H1 (cell line): ENCODE results near the gene EML1. TPM values are rescaled to one million over a fixed set of nuclear protein-coding genes. Genes with fewer than 3 reads are reported as not detected.
A peak's percentile ranks its signal among the peaks of the same experiment; 100 is the strongest.

Experiments
- CTCF ChIA-PET: fragments of 300-600 bp; sonication (Branson Sonifier 250); formaldehyde crosslinking; loops from one replicate; lab custom pipeline; 2021; ENCODE audit not compliant: partially characterized antibody; lab: Charles Lee
- POLR2A ChIA-PET: fragments of 300-600 bp; sonication (Branson Sonifier 250); formaldehyde crosslinking; loops from one replicate; lab custom pipeline; 2021; ENCODE audit warnings: inconsistent platforms; ENCODE audit not compliant: partially characterized antibody; lab: Charles Lee
- DNase-seq, 2 experiments: peaks; one replicate each; pipeline versions ENCODE4 v3.0.0 to v3.0.0-alpha.2; 2010 to 2022; ENCODE audit warnings: low spot score in 2 of 2, low read depth in 1 of 2, mixed read lengths in 1 of 2
- FAIRE-seq: peaks from 2 replicates; lab custom pipeline; 2011; peaks lifted over from hg19 to GRCh38; lab: Jason Lieb, UNC
- H2AFZ ChIP-seq: 2 replicates; pipeline ENCODE4 v1.8.1; 2012; ENCODE audit warnings: low read length, inconsistent platforms
- H2AK5ac ChIP-seq: 2 replicates; pipeline ENCODE4 v1.6.1; 2013; ENCODE audit warnings: low read depth, low read length
- H2BK120ac ChIP-seq: replicated peaks from 2 replicates; pipeline ENCODE3; 2013; ENCODE audit warnings: low read depth, low read length, inconsistent platforms
- H2BK12ac ChIP-seq: 2 replicates; pipeline ENCODE4 v1.6.1; 2013; ENCODE audit warnings: low read depth, low read length
- H2BK15ac ChIP-seq: 2 replicates; pipeline ENCODE4 v1.6.1; 2013; ENCODE audit warnings: low read length
- H2BK20ac ChIP-seq: 2 replicates; pipeline ENCODE4 v1.6.1; 2013; ENCODE audit warnings: low read length
- H2BK5ac ChIP-seq: 2 replicates; pipeline ENCODE4 v1.6.1; 2013; ENCODE audit warnings: low read depth, low read length
- H3K14ac ChIP-seq: 2 replicates; pipeline ENCODE4 v1.6.1; 2013; ENCODE audit warnings: inconsistent platforms; ENCODE audit not compliant: insufficient read length
- H3K18ac ChIP-seq: 2 replicates; pipeline ENCODE4 v1.6.1; 2013; ENCODE audit warnings: low read length; ENCODE audit errors: extremely low read depth
- H3K23ac ChIP-seq: 2 replicates; pipeline ENCODE4 v1.6.1; 2013; ENCODE audit warnings: inconsistent platforms; ENCODE audit not compliant: insufficient read length
- H3K23me2 ChIP-seq: 2 replicates; pipeline ENCODE4 v1.6.1; 2013; ENCODE audit warnings: low read depth, low read length
- H3K27ac ChIP-seq: 2 replicates; pipeline ENCODE4 v1.6.1; 2011; ENCODE audit warnings: low read depth, low read length, inconsistent platforms
- H3K27me3 ChIP-seq, 4 experiments: replicated peaks in 1 of 4; 1 replicate in 1 of 4; 2 replicates in 3 of 4; pipeline versions ENCODE4 v1.6.1 to v1.8.1; 2011 to 2013; ENCODE audit warnings: low read length in 3 of 4, mild to moderate bottlenecking in 3 of 4, inconsistent platforms in 2 of 4, mixed read lengths in 2 of 4, moderate library complexity in 1 of 4; ENCODE audit not compliant: control insufficient read depth in 3 of 4, insufficient read depth in 3 of 4; ENCODE audit errors: extremely low read depth in 1 of 4
- H3K36me3 ChIP-seq, 4 experiments: 2 replicates each; pipeline versions ENCODE4 v1.6.1 to v1.8.1; 2011 to 2013; ENCODE audit warnings: mild to moderate bottlenecking in 4 of 4, low read length in 3 of 4, moderate library complexity in 2 of 4, control low read depth in 1 of 4, inconsistent platforms in 1 of 4; ENCODE audit not compliant: insufficient read depth in 4 of 4, control insufficient read depth in 2 of 4
- H3K4ac ChIP-seq: replicated peaks from 2 replicates; pipeline ENCODE3; 2013; ENCODE audit warnings: low read length, low read depth, mixed read lengths, inconsistent platforms; ENCODE audit not compliant: insufficient read length
- H3K4me1 ChIP-seq, 4 experiments: replicated peaks in 1 of 4; 1 replicate in 1 of 4; 2 replicates in 3 of 4; pipeline versions ENCODE4 v1.6.1 to v1.8.1; 2011 to 2013; ENCODE audit warnings: low read length in 3 of 4, inconsistent platforms in 2 of 4, mixed read lengths in 1 of 4; ENCODE audit not compliant: insufficient read depth in 4 of 4, control insufficient read depth in 3 of 4
- H3K4me2 ChIP-seq, 2 experiments: 2 replicates each; pipeline versions ENCODE4 v1.6.1 to v1.8.1; 2011 to 2013; ENCODE audit warnings: low read depth in 2 of 2, low read length in 2 of 2, control low read depth in 1 of 2, inconsistent platforms in 1 of 2, mild to moderate bottlenecking in 1 of 2; ENCODE audit not compliant: insufficient read depth in 1 of 2
- H3K4me3 ChIP-seq, 4 experiments: fragments of 200-600, 300-600 bp in 1 of 4; sonication (generic), shearing (Covaris generic), sonication (Bioruptor Twin) in 1 of 4; 2 replicates each; pipeline versions ENCODE4 v1.5.1 to v1.8.1; 2011 to 2016; ENCODE audit warnings: low read length in 4 of 4, low read depth in 3 of 4, control low read depth in 2 of 4, inconsistent platforms in 2 of 4, mild to moderate bottlenecking in 2 of 4, mixed read lengths in 1 of 4, moderate library complexity in 1 of 4; ENCODE audit not compliant: insufficient read depth in 2 of 4; ENCODE audit errors: extremely low read depth in 1 of 4
- H3K56ac ChIP-seq: replicated peaks from 2 replicates; pipeline ENCODE3; 2013; ENCODE audit warnings: low read depth, mild to moderate bottlenecking, mixed read lengths, low read length, inconsistent platforms; ENCODE audit not compliant: insufficient read length
- H3K79me1 ChIP-seq: 2 replicates; pipeline ENCODE4 v1.6.1; 2013; ENCODE audit warnings: low read depth, low read length, control low read depth
- H3K79me2 ChIP-seq, 2 experiments: 2 replicates each; pipeline versions ENCODE4 v1.6.1 to v1.8.1; 2012 to 2013; ENCODE audit warnings: low read length in 2 of 2, mild to moderate bottlenecking in 2 of 2, inconsistent platforms in 1 of 2; ENCODE audit not compliant: insufficient read depth in 2 of 2, control insufficient read depth in 1 of 2
- H3K9ac ChIP-seq, 4 experiments: replicated peaks in 1 of 4; 1 replicate in 1 of 4; 2 replicates in 3 of 4; pipeline versions ENCODE4 v1.6.1 to v1.8.1; 2011 to 2013; ENCODE audit warnings: low read depth in 3 of 4, low read length in 3 of 4, control low read depth in 2 of 4, mild to moderate bottlenecking in 2 of 4, moderate library complexity in 2 of 4, inconsistent platforms in 1 of 4; ENCODE audit errors: extremely low read depth in 1 of 4
- H3K9me3 ChIP-seq, 2 experiments: 2 replicates each; pipeline versions ENCODE4 v1.6.1 to v1.8.1; 2012 to 2013; ENCODE audit warnings: mild to moderate bottlenecking in 2 of 2, moderate library complexity in 2 of 2, control low read depth in 1 of 2, inconsistent platforms in 1 of 2, low read depth in 1 of 2, low read length in 1 of 2, mixed read lengths in 1 of 2; ENCODE audit not compliant: insufficient read depth in 2 of 2
- H4K20me1 ChIP-seq, 2 experiments: replicated peaks in 1 of 2; 2 replicates each; pipeline versions ENCODE3 to v1.8.1; 2011 to 2013; ENCODE audit warnings: inconsistent platforms in 2 of 2, low read length in 2 of 2, mild to moderate bottlenecking in 1 of 2; ENCODE audit not compliant: insufficient read depth in 2 of 2, control insufficient read depth in 1 of 2
- H4K5ac ChIP-seq: 2 replicates; pipeline ENCODE4 v1.6.1; 2013; ENCODE audit warnings: low read length, low read depth, mixed read lengths, inconsistent platforms; ENCODE audit not compliant: insufficient read length
- H4K8ac ChIP-seq: 2 replicates; pipeline ENCODE4 v1.8.0; 2013; ENCODE audit warnings: mild to moderate bottlenecking, moderate library complexity, low read length, inconsistent platforms; ENCODE audit not compliant: insufficient read depth; ENCODE audit errors: extremely low read depth
- H4K91ac ChIP-seq: replicated peaks from 2 replicates; pipeline ENCODE3; 2013; ENCODE audit warnings: low read length, mixed read lengths, inconsistent platforms; ENCODE audit not compliant: insufficient read length
- ATF3 ChIP-seq: IDR thresholded peaks from 2 replicates; pipeline ENCODE4 v1.6.1; 2011; ENCODE audit warnings: low read depth, mild to moderate bottlenecking, low read length; ENCODE audit not compliant: insufficient read depth
- BRCA1 ChIP-seq: IDR thresholded peaks from 2 replicates; pipeline ENCODE4 v1.6.1; 2012; ENCODE audit warnings: low read depth, low read length, improper control_type of control experiment
- CEBPB ChIP-seq: IDR thresholded peaks from 2 replicates; pipeline ENCODE4 v1.6.1; 2012; ENCODE audit warnings: low read depth, low read length
- CREB1 ChIP-seq: IDR thresholded peaks from 2 replicates; pipeline ENCODE4 v1.6.1; 2012; ENCODE audit warnings: inconsistent platforms
- HDAC2 ChIP-seq, 2 experiments: fragments of 300-600 bp in 1 of 2; sonication (generic) in 1 of 2; IDR thresholded peaks; 2 replicates each; pipeline ENCODE4 v1.6.1; 2011 to 2012; ENCODE audit warnings: low read depth in 2 of 2, low read length in 2 of 2, mild to moderate bottlenecking in 2 of 2, moderate library complexity in 2 of 2, borderline replicate concordance in 1 of 2, inconsistent platforms in 1 of 2
- MAX ChIP-seq: IDR thresholded peaks from 2 replicates; pipeline ENCODE4 v1.6.1; 2012; ENCODE audit warnings: inconsistent platforms
- POLR2AphosphoS5 ChIP-seq: IDR thresholded peaks from 2 replicates; pipeline ENCODE4 v1.6.1; 2011; ENCODE audit warnings: low read depth, low read length
- SIX5 ChIP-seq: IDR thresholded peaks from 2 replicates; pipeline ENCODE4 v1.6.1; 2011; ENCODE audit warnings: mild to moderate bottlenecking, low read depth, low read length
- SP2 ChIP-seq: IDR thresholded peaks from 2 replicates; pipeline ENCODE4 v1.6.1; 2012; ENCODE audit warnings: mild to moderate bottlenecking, low read length, inconsistent platforms
- SRF ChIP-seq: IDR thresholded peaks from 2 replicates; pipeline ENCODE4 v1.6.1; 2011; ENCODE audit warnings: mild to moderate bottlenecking, low read depth, low read length, moderate library complexity
- TEAD4 ChIP-seq: IDR thresholded peaks from 2 replicates; pipeline ENCODE4 v1.6.1; 2012; ENCODE audit warnings: low read depth, low read length, inconsistent platforms, mixed read lengths
- WGBS, 2 experiments: shearing (Covaris generic) in 1 of 2; methylation state at CpG; one replicate each; pipeline versions ENCODE4 v1.1.6 to v1.1.7; 2013 to 2015; ENCODE audit warnings: low lambda C conversion rate in 2 of 2, mixed read lengths in 2 of 2, inconsistent platforms in 1 of 2, low coverage in 1 of 2, missing lambda C conversion rate in 1 of 2; ENCODE audit not compliant: insufficient replicate concordance in 2 of 2, insufficient coverage in 1 of 2, insufficient read length in 1 of 2; ENCODE audit errors: extremely low coverage in 1 of 2, missing lambda C conversion rate in 1 of 2; 5-methylcytosine and 5-hydroxymethylcytosine counted together
- polyA plus RNA-seq, 7 experiments: library from polyadenylated mRNA; depleted of rRNA in 3 of 7; stranded (reverse) in 5 of 7; unstranded in 2 of 7; fragments of >200 nt in 5 of 7; fragments of 200-250 nt in 2 of 7; gene quantifications; 1 replicate in 5 of 7; 2 replicates in 1 of 7; 4 replicates in 1 of 7; pipeline versions ENCODE4 v1.2.1 to v1.2.3, GENCODE V29; 2011 to 2013; ENCODE audit warnings: missing spikeins in 2 of 7, mixed read lengths in 2 of 7
- total RNA-seq: library from RNA; stranded (reverse); fragmentation: NEBNext Ultra II Directional; extraction: Animal tissue kit (Norgen Biotek cat#: 25700); gene quantifications from 2 replicates; pipeline ENCODE4 v1.2.1, GENCODE V29; 2021

Gene EML1
- total and polyA plus RNA-seq, 2 of the 8 experiments (the other 6 are each of a cell fraction or from before 2014, with no cell fraction given): 11.1 to 24.7 TPM

- Histone ChIP-seq H2BK15ac (no peak overlapping the region), H3K9ac (no peak overlapping the region), H3K79me1 (no peaks in the 10 kb centered on the region), H3K27me3 (0 out of 7 replicates have a peak, but pooled peaks cover 0 to 3% (median 0%) of the 10 kb centered on the region in 4 experiments), H2BK120ac (no peak overlapping the region), H3K27ac (no peak overlapping the region), H4K20me1 (no peaks in the 10 kb centered on the region), H3K79me2 (no peaks in the 10 kb centered on the region), H3K14ac (no peak overlapping the region), H2BK5ac (no peak overlapping the region), H3K4me3 (peak overlapping the region; percentile 12 to 55 (median 14); a peak in 5 of 8 replicates), H3K4me2 (peak overlapping the region; percentile 53 to 71), H3K23me2 (peaks cover 3% of the 10 kb centered on the region; the same call in 1 of the 2 replicates), H3K36me3 (peaks cover 0 to 8% (median 0%) of the 10 kb centered on the region in 4 experiments; a peak in 3 of 8 replicates), H2AFZ (no peak overlapping the region), H2AK5ac (no peak overlapping the region), H3K18ac (no peak overlapping the region; the same call in none of the 2 replicates), H3K4me1 (peaks cover 0 to 22% (median 4%) of the 10 kb centered on the region in 4 experiments; a peak in 5 of 7 replicates), H3K56ac (no peak overlapping the region), H3K4ac (no peak overlapping the region), H4K91ac (no peak overlapping the region), H2BK20ac (0 out of 2 replicates have a peak overlapping the region, but pooled peaks have one; percentile 48), H3K9me3 (no peaks in the 10 kb centered on the region), H4K8ac (no peak overlapping the region), H3K23ac (no peak overlapping the region), H4K5ac (no peak overlapping the region), H2BK12ac (no peak overlapping the region)
- 81% methylated on average over 17 of the region's 17 CpGs; no CpG with 5 or more reads in 1 of the 2 experiments for WGBS, 2 experiments
- DNase-seq: no peak
- ChIA-PET POLR2A (interaction anchor here (0.7 to 1.6 kb wide), 3 partner anchors 9 to 25 kb away, joined by 3 to 5 read pairs (median 4); no protein-coding TSS in a partner anchor), CTCF (interaction anchor here (0.6 to 2.7 kb wide), 42 partner anchors 8 to 449 kb away, joined by 3 to 24 read pairs (median 4); no protein-coding TSS in a partner anchor)
- FAIRE-seq: no peak
- no peak for TF ChIP-seq CREB1
- no peak for TF ChIP-seq TEAD4
- TF ChIP-seq SRF: no peak
- TF ChIP-seq CEBPB: no peak
- TF ChIP-seq POLR2AphosphoS5: no peak
- no peak for TF ChIP-seq BRCA1
- TF ChIP-seq SIX5: no peak
- TF ChIP-seq HDAC2 (IDR thresholded peaks at IDR 0.05; ENCODE audit: borderline replicate concordance in 1 of 2, low read depth in 2 of 2, low read length in 2 of 2): no peak
- no peak for TF ChIP-seq SP2
- TF ChIP-seq MAX: no peak
- no peak for TF ChIP-seq ATF3
These were observed 152.8 kb downstream of the EML1 start for GRCh38 chr14:99945732-99946651.
